HG03460 (cell line): ENCODE measurements around the gene E4F1.
"Not testable (repeated sequence)": the region's sequence is repeated elsewhere in the genome, so short reads cannot be mapped to it uniquely, and the experiment has no call there.

Source experiments
- ATAC-seq: cut with Tn5 transposase; IDR thresholded peaks from one replicate; pipeline ENCODE4 v1.9.1; 2021; ENCODE audit not compliant: unreplicated experiment

The E4F1 gene

GRCh38 chr16:2243031-2243528, 19.7 kb downstream of the E4F1 start:
- no peak for ATAC-seq

GRCh38 chr16:2243781-2244180, 20.4 kb downstream of the E4F1 start:
- no peak for ATAC-seq

- no peak for ATAC-seq
These were observed 20.9 kb downstream of the E4F1 start for GRCh38 chr16:2244301-2244700.

- no peak for ATAC-seq
These were observed 21.8 kb downstream of the E4F1 start for GRCh38 chr16:2244926-2245795.

GRCh38 chr16:2246301-2246885, 23.0 kb downstream of the E4F1 start:
- ATAC-seq: no peak

- no peak for ATAC-seq
These were observed 27.4 kb downstream of the E4F1 start for GRCh38 chr16:2250652-2251295.

- ATAC-seq: peak; percentile 83
These were observed 28.1 kb downstream of the E4F1 start, which contains the start of gene ECI1 for GRCh38 chr16:2251296-2252111. Gene ECI1 (minus strand): TSS chr16:2251587. CDS start chr16:2251566, 21 bp downstream.

GRCh38 chr16:2252806-2253148, 29.4 kb downstream of the E4F1 start:
- no peak for ATAC-seq

- no peak for ATAC-seq
These were observed 29.9 kb downstream of the E4F1 start for GRCh38 chr16:2253293-2253692.

- no peak for ATAC-seq
These were observed 33.2 kb downstream of the E4F1 start for GRCh38 chr16:2256531-2257140.

GRCh38 chr16:2257726-2258125, 34.3 kb downstream of the E4F1 start:
- no peak for ATAC-seq

GRCh38 chr16:2258530-2258929, 35.1 kb downstream of the E4F1 start:
- ATAC-seq: not testable (repeated sequence)

- no peak for ATAC-seq
These were observed 36.9 kb downstream of the E4F1 start for GRCh38 chr16:2260250-2260649.

GRCh38 chr16:2263026-2263425, 39.6 kb downstream of the E4F1 start:
- ATAC-seq: not testable (repeated sequence)

GRCh38 chr16:2266887-2267286, 43.5 kb downstream of the E4F1 start:
- ATAC-seq: not testable (repeated sequence)

- ATAC-seq: peak; percentile 57
These were observed 44.1 kb downstream of the E4F1 start for GRCh38 chr16:2267505-2267912.

GRCh38 chr16:2267913-2268666, 44.7 kb downstream of the E4F1 start, which contains the start of gene RNPS1:
Gene RNPS1 (minus strand): TSS chr16:2268126. CDS start chr16:2264643, 3,483 bp downstream.
- ATAC-seq: peak; percentile 58

- no peak for ATAC-seq
These were observed 46.7 kb downstream of the E4F1 start for GRCh38 chr16:2270070-2270462.

- no peak for ATAC-seq
These were observed 47.4 kb downstream of the E4F1 start for GRCh38 chr16:2270588-2271470.
